HepG2 (cell line): ENCODE data around the gene DSN1. TPM values are rescaled to one million over a fixed set of nuclear protein-coding genes. Genes with fewer than 3 reads are reported as not detected.

Experiments
- ATAC-seq: fragments of 200-7000 bp; cut with Tn5 transposase; 3 replicates; pipeline ENCODE4 v1.9.1; 2020; ENCODE audit warnings: mild to moderate bottlenecking, moderate library complexity
- BruUV-seq: library from RNA; stranded (reverse); fragments of 400-500 nt; replicated peaks from 2 replicates; lab custom pipeline; 2021; lab: Mats Ljungman, UMichigan
- CTCF ChIA-PET: fragments of 300-600 bp; formaldehyde crosslinking; extraction: SDS; loops from one replicate; lab custom pipeline; 2021; ENCODE audit warnings: low total read pairs, inconsistent platforms, low intra/inter-chr PET ratio; lab: Yijun Ruan, JAX
- POLR2A ChIA-PET: fragments of 350-600 bp; sonication (Branson Sonifier 250); formaldehyde crosslinking; loops from one replicate; lab custom pipeline; 2020; ENCODE audit warnings: antibody characterized with exemption, inconsistent platforms; lab: Yijun Ruan, JAX
- DNase-seq: peaks from one replicate; pipeline ENCODE4 v3.0.0-alpha.2; 2015; ENCODE audit warnings: low spot score
- FAIRE-seq: peaks from 3 replicates; lab custom pipeline; 2011; peaks lifted over from hg19 to GRCh38; lab: Jason Lieb, UNC
- H2AFZ ChIP-seq: one replicate; pipeline ENCODE4 v1.6.1; 2011; ENCODE audit warnings: low read length, inconsistent platforms
- H3K27ac ChIP-seq: fragments of 300-600 bp; 3 replicates; pipeline ENCODE4 v1.8.0; 2011; ENCODE audit warnings: mixed run types, mild to moderate bottlenecking, mixed read lengths, low read length, inconsistent platforms; ENCODE audit not compliant: insufficient read depth; ENCODE audit errors: extremely low read length
- H3K27me3 ChIP-seq, 2 experiments: fragments of 200-600 bp in 1 of 2; 2 replicates in 1 of 2; 3 replicates in 1 of 2; pipeline versions ENCODE4 v1.6.0 to v1.8.0; 2011; ENCODE audit warnings: low read length in 2 of 2, mild to moderate bottlenecking in 2 of 2, moderate library complexity in 2 of 2, inconsistent platforms in 1 of 2; ENCODE audit not compliant: insufficient read depth in 2 of 2, control insufficient read depth in 1 of 2
- H3K36me3 ChIP-seq, 2 experiments: fragments of 200-600 bp in 1 of 2; replicated peaks in 1 of 2; 2 replicates in 1 of 2; 3 replicates in 1 of 2; pipeline versions ENCODE4 v1.5.1 to v1.8.0; 2011; ENCODE audit warnings: low read length in 2 of 2, inconsistent platforms in 1 of 2; ENCODE audit not compliant: insufficient read depth in 2 of 2, control insufficient read depth in 1 of 2
- H3K4me1 ChIP-seq: 2 replicates; pipeline ENCODE4 v1.5.1; 2012; ENCODE audit warnings: low read length, inconsistent platforms; ENCODE audit not compliant: insufficient read depth
- H3K4me2 ChIP-seq: 2 replicates; pipeline ENCODE4 v1.6.0; 2011; ENCODE audit warnings: low read depth, low read length, inconsistent platforms
- H3K4me3 ChIP-seq, 3 experiments: fragments of 200-600 bp in 1 of 3; sonication (generic), shearing (Covaris generic) in 1 of 3; replicated peaks in 1 of 3; 2 replicates each; pipeline ENCODE4 v1.5.1; 2011 to 2016; ENCODE audit warnings: low read length in 3 of 3, inconsistent platforms in 2 of 3, low read depth in 2 of 3, mild to moderate bottlenecking in 2 of 3, control low read depth in 1 of 3, mixed read lengths in 1 of 3; ENCODE audit not compliant: insufficient read depth in 1 of 3
- H3K79me2 ChIP-seq: one replicate; pipeline ENCODE4 v1.6.1; 2011; ENCODE audit warnings: low read length, inconsistent platforms; ENCODE audit not compliant: insufficient read depth
- H3K9ac ChIP-seq: 2 replicates; pipeline ENCODE4 v1.6.0; 2011; ENCODE audit warnings: mild to moderate bottlenecking, low read depth, low read length, inconsistent platforms; ENCODE audit not compliant: insufficient read depth
- H3K9me3 ChIP-seq: 2 replicates; pipeline ENCODE4 v1.5.1; 2012; ENCODE audit warnings: mild to moderate bottlenecking, low read length
- H4K20me1 ChIP-seq: 2 replicates; pipeline ENCODE4 v1.6.0; 2011; ENCODE audit warnings: inconsistent platforms, mild to moderate bottlenecking, low read length, moderate library complexity; ENCODE audit not compliant: insufficient read depth
- AGO2 ChIP-seq: fragments of 200-400 bp; formaldehyde crosslinking; optimal IDR thresholded peaks from 2 replicates; pipeline ENCODE3; 2017; ENCODE audit warnings: mild to moderate bottlenecking, low read depth, low read length, moderate library complexity
- ARNT ChIP-seq: fragments of 450-650 bp; IDR thresholded peaks from 2 replicates; pipeline ENCODE4 v1.6.1; 2017
- HES4 ChIP-seq: sonication (generic); formaldehyde crosslinking; IDR thresholded peaks from 2 replicates; pipeline ENCODE4 v1.9.0; 2021; ENCODE audit warnings: mild to moderate bottlenecking, missing genetic modification reagents, borderline replicate concordance
- HHEX ChIP-seq: IDR thresholded peaks from 2 replicates; pipeline ENCODE4 v1.6.1; 2016; ENCODE audit warnings: control low read depth
- PAX8 ChIP-seq: sonication (generic); formaldehyde crosslinking; IDR thresholded peaks from 2 replicates; pipeline ENCODE4 v1.8.0; 2022; ENCODE audit warnings: mild to moderate bottlenecking, missing genetic modification reagents, borderline replicate concordance
- PTBP1 ChIP-seq: fragments of 200-400 bp; formaldehyde crosslinking; IDR thresholded peaks from 2 replicates; pipeline ENCODE4 v1.6.1; 2018; ENCODE audit warnings: low read length, low read depth; ENCODE audit not compliant: poor library complexity, severe bottlenecking
- RAD51 ChIP-seq: fragments of 450-650 bp; IDR thresholded peaks from 2 replicates; pipeline ENCODE4 v1.6.1; 2016; ENCODE audit warnings: borderline replicate concordance
- SIN3A ChIP-seq: IDR thresholded peaks from 2 replicates; pipeline ENCODE4 v1.6.1; 2011; ENCODE audit warnings: low read depth, mild to moderate bottlenecking, control low read depth, low read length, borderline replicate concordance
- YEATS2 ChIP-seq: sonication (generic); formaldehyde crosslinking; IDR thresholded peaks from 2 replicates; pipeline ENCODE4 v1.4.0; 2020; ENCODE audit warnings: missing genetic modification reagents, borderline replicate concordance
- ZMAT5 ChIP-seq: sonication (generic); formaldehyde crosslinking; IDR thresholded peaks from 2 replicates; pipeline ENCODE4 v1.5.0; 2020; ENCODE audit warnings: mild to moderate bottlenecking, low read depth, missing genetic modification reagents, borderline replicate concordance
- ZNF224 ChIP-seq: sonication (generic); formaldehyde crosslinking; IDR thresholded peaks from 2 replicates; pipeline ENCODE4 v1.5.0; 2020; ENCODE audit warnings: mild to moderate bottlenecking, missing genetic modification reagents
- ZNF225 ChIP-seq: sonication (generic); formaldehyde crosslinking; IDR thresholded peaks from 2 replicates; pipeline ENCODE4 v1.4.0; 2020; ENCODE audit warnings: mild to moderate bottlenecking, missing genetic modification reagents
- ZNF382 ChIP-seq: sonication (generic); formaldehyde crosslinking; IDR thresholded peaks from 2 replicates; pipeline ENCODE4 v1.5.0; 2020; ENCODE audit warnings: missing genetic modification reagents, mild to moderate bottlenecking, borderline replicate concordance
- ZNF768 ChIP-seq: sonication (generic); formaldehyde crosslinking; IDR thresholded peaks from 2 replicates; pipeline ENCODE4 v1.4.0; 2020; ENCODE audit warnings: missing genetic modification reagents
- ZSCAN25 ChIP-seq: sonication (generic); formaldehyde crosslinking; IDR thresholded peaks from 2 replicates; pipeline ENCODE4 v1.8.0; 2022; ENCODE audit warnings: mild to moderate bottlenecking, missing genetic modification reagents
- ZSCAN29 ChIP-seq: sonication (generic); formaldehyde crosslinking; conservative IDR thresholded peaks from 2 replicates; pipeline ENCODE4 v1.4.0; 2020; ENCODE audit warnings: mild to moderate bottlenecking, missing genetic modification reagents
- WGBS: methylation state at CpG from one replicate; pipeline ENCODE4 v1.1.6; 2017; ENCODE audit warnings: low lambda C conversion rate; 5-methylcytosine and 5-hydroxymethylcytosine counted together
- in situ Hi-C: cut with HindIII; loops from 2 replicates; pipeline ENCODE4 v1.10.0; 2017; ENCODE audit warnings: low pct_unique_long_range_greater_than_20kb; ENCODE audit not compliant: extremely low pct_ligation_motif_present
- intact Hi-C: fragments of 100-400 bp; cut with micrococcal nuclease; formaldehyde crosslinking; loops from one replicate; pipeline ENCODE4 v1.10.0; 2022; ENCODE audit not compliant: unreplicated experiment
- polyA plus RNA-seq, 8 experiments: library from polyadenylated mRNA; depleted of rRNA in 3 of 8; stranded (reverse) in 7 of 8; unstranded in 1 of 8; fragments of >200 nt; fragmentation: Illumina TruSeq in 4 of 8; extraction: Trizol in 4 of 8; gene quantifications; 2 replicates each; pipeline versions ENCODE4 v1.2.1 to v1.2.3, GENCODE V29; 2011 to 2016; ENCODE audit warnings: low read depth in 4 of 8, missing spikeins in 1 of 8, mixed read lengths in 1 of 8; ENCODE audit not compliant: insufficient read depth in 1 of 8
- total RNA-seq, 5 experiments: library from RNA; depleted of rRNA; stranded (reverse); fragments of >200 nt; fragmentation: Illumina TruSeq; extraction: Trizol; gene quantifications; 2 replicates each; pipeline ENCODE4 v1.2.3, GENCODE V29; 2016; ENCODE audit warnings: low read depth in 1 of 5
- TF ChIP-seq, protein P1 (sequence below): sonication (generic); formaldehyde crosslinking; IDR thresholded peaks from 2 replicates; pipeline ENCODE4 v1.8.0; 2023; ENCODE audit warnings: mild to moderate bottlenecking, missing genetic modification reagents
- TF ChIP-seq, protein P2 (sequence below): sonication (generic); formaldehyde crosslinking; IDR thresholded peaks from 2 replicates; pipeline ENCODE4 v1.4.0; 2020; ENCODE audit warnings: missing genetic modification reagents
- TF ChIP-seq, protein P3 (sequence below): sonication (generic); formaldehyde crosslinking; IDR thresholded peaks from 2 replicates; pipeline ENCODE4 v1.5.1; 2020; ENCODE audit warnings: missing genetic modification reagents, mild to moderate bottlenecking, borderline replicate concordance

DSN1 gene
- total and polyA plus RNA-seq, 2 of the 13 experiments (the other 11 are each of a cell fraction or from before 2014, with no cell fraction given) = 18.7 to 53.7 TPM

DNA sequence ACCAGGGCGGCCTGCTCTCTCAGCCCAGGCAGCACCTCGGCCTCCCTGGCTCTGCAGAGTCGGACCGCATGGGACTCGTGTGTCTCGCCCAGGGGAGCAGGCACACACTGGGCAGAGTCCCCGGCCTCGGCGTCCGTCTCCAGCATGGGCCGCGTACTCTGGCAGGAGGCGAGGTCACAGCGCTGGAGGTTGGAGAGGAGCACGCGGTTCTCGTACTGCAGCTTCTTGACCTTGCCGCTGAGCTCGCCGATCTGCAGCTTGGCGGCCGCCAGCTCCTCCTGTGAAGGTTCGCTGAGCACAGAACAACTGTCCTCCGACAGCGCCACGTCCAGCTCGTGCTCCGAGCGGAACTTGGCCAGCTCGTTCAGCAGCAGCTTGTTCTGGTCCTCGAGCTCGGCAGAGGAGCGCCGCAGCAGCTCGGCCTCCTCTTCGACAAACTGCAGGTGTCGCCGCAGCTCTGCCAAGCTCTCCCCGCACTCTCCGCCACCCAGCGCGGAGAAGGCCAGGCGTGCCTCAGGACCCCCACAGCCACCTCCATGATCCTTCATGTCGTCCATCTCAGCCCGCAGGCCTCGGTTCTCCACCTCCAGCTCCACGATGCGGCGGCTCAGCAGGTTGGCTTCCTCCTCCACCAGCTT lies 42.0 kb upstream of the DSN1 start (continued):
- no peak for TF ChIP-seq PAX8
- TF ChIP-seq AGO2 = peak; percentile 58
- TF ChIP-seq ZSCAN29 (CRISPR knock-in tag) = no peak
- no peak for TF ChIP-seq ZMAT5 (CRISPR knock-in tag)
- TF ChIP-seq SIN3A = no peak
- no peak for TF ChIP-seq PTBP1
- TF ChIP-seq, protein P1, sequence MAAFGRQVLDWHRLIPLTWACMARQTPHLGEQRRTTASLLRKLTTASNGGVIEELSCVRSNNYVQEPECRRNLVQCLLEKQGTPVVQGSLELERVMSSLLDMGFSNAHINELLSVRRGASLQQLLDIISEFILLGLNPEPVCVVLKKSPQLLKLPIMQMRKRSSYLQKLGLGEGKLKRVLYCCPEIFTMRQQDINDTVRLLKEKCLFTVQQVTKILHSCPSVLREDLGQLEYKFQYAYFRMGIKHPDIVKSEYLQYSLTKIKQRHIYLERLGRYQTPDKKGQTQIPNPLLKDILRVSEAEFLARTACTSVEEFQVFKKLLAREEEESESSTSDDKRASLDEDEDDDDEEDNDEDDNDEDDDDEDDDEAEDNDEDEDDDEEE = no peak
- TF ChIP-seq ZSCAN25 (CRISPR knock-in tag) = no peak
- TF ChIP-seq ARNT = no peak

DNA sequence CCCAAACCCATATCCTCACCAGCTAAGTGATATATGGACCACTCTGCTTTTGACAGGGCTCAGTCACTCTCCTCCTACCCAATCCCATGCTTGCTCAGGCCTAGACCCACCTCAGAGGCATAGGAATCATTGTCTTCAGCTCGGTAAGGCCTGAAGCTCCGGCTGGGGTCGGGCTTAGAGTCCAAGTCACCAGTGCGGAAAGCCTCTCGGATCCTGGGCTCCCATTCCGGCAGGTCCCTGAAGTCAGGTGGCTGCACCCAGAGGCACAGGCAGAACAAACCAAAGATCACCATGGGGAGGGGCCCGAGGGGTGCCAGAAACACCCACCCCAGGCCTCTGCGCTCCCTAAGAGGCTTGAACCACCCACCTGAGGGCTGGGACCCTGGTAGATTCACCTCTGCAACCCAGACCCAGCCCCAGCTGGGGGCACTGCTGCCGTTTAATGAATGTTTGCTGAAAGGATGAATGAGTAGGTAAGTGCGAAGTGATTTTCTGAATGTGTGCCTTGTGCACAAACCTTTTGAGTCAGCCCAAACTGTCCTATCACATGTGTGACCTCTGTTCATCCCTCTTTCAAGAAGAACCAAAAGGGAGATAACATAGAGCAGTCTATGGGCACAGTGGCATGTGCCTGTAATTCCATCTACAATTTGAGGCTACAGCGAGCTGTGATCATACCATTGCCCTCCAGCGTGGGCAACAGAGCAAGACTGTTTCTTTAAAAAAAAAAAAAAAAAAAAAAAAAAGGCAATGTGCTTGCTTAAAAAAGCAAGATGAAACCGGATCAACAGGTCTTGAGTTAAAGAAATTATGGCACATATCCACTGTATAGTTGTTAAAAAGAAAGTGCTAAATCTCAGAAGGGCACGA lies 39.3 kb upstream of the DSN1 start:
- intact Hi-C loops (no loop called here), in situ Hi-C loops (no loop called here)
- no peaks in the 10 kb centered on the region for H3K79me2 ChIP-seq
- no peaks in the 10 kb centered on the region for H4K20me1 ChIP-seq
- H3K27me3 ChIP-seq = no peaks in the 10 kb centered on the region
- H3K36me3 ChIP-seq = peaks cover 32 to 59% of the 10 kb centered on the region in 2 experiments; a peak in 4 of 5 replicates
- H3K27ac ChIP-seq = no peak overlapping the region
- peaks cover 9% of the 10 kb centered on the region for H3K4me1 ChIP-seq
- H3K9ac ChIP-seq = no peak overlapping the region
- WGBS = 93% methylated on average over 14 of the region's 14 CpGs
- H2AFZ ChIP-seq = no peak overlapping the region
- no peak overlapping the region for H3K4me2 ChIP-seq
- CTCF ChIA-PET = no interaction called here
- no TSS peak for BruUV-seq
- POLR2A ChIA-PET = interaction anchor here (0.8 kb wide), 1 partner anchor 39 kb away, joined by 3 read pairs; the partner anchor contains the start of gene DSN1
- DNase-seq (no peak), ATAC-seq (no peak), FAIRE-seq (no peak)
- H3K9me3 ChIP-seq = no peaks in the 10 kb centered on the region
- H3K4me3 ChIP-seq = no peak overlapping the region
- no peak for TF ChIP-seq RAD51
- TF ChIP-seq, protein P2, sequence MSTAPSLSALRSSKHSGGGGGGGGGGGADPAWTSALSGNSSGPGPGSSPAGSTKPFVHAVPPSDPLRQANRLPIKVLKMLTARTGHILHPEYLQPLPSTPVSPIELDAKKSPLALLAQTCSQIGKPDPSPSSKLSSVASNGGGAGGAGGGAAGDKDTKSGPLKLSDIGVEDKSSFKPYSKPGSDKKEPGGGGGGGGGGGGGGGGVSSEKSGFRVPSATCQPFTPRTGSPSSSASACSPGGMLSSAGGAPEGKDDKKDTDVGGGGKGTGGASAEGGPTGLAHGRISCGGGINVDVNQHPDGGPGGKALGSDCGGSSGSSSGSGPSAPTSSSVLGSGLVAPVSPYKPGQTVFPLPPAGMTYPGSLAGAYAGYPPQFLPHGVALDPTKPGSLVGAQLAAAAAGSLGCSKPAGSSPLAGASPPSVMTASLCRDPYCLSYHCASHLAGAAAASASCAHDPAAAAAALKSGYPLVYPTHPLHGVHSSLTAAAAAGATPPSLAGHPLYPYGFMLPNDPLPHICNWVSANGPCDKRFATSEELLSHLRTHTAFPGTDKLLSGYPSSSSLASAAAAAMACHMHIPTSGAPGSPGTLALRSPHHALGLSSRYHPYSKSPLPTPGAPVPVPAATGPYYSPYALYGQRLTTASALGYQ (CRISPR knock-in tag) = no peak
- TF ChIP-seq ZNF382 (CRISPR knock-in tag) = no peak
- TF ChIP-seq ZNF224 (CRISPR knock-in tag) = no peak
- no peak for TF ChIP-seq YEATS2
- no peak for TF ChIP-seq ZNF225
- TF ChIP-seq HHEX (CRISPR knock-in tag) = no peak
- 0 out of 2 replicates have a peak, but pooled peaks have one; percentile 26 for TF ChIP-seq ZNF768 (CRISPR knock-in tag)
- TF ChIP-seq HES4 (CRISPR knock-in tag) = 0 out of 2 replicates have a peak, but pooled peaks have one; percentile 43
- TF ChIP-seq, protein P3, sequence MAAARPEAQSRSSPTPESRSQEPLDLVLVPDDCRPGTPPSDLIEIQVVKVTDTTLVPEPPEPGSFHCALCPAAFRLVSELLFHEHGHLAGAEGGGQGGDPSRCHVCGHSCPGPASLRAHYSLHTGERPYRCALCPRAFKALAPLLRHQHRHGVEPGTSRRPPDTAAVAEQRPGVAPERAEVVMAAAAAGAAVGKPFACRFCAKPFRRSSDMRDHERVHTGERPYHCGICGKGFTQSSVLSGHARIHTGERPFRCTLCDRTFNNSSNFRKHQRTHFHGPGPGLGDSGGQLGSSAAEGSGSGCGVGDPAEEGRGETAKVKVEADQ = no peak
